OCI-LY1 (cell line): ENCODE results near the gene KRT40.

Experiments
- EZH2 ChIP-seq: fragments of 200-600 bp; sonication (generic), shearing (Covaris generic); IDR thresholded peaks from 2 replicates; pipeline ENCODE4 v1.8.0; 2017; ENCODE audit warnings: borderline replicate concordance, mixed run types, mild to moderate bottlenecking, antibody characterized with exemption, low read length, moderate library complexity, mixed read lengths
- TF ChIP-seq, protein P1 (sequence below): fragments of 200-600 bp; sonication (generic), shearing (Covaris generic); IDR thresholded peaks from 2 replicates; pipeline ENCODE4 v1.5.1; 2017; ENCODE audit warnings: mild to moderate bottlenecking, antibody characterized with exemption, low read length, moderate library complexity, mixed read lengths

DNA sequence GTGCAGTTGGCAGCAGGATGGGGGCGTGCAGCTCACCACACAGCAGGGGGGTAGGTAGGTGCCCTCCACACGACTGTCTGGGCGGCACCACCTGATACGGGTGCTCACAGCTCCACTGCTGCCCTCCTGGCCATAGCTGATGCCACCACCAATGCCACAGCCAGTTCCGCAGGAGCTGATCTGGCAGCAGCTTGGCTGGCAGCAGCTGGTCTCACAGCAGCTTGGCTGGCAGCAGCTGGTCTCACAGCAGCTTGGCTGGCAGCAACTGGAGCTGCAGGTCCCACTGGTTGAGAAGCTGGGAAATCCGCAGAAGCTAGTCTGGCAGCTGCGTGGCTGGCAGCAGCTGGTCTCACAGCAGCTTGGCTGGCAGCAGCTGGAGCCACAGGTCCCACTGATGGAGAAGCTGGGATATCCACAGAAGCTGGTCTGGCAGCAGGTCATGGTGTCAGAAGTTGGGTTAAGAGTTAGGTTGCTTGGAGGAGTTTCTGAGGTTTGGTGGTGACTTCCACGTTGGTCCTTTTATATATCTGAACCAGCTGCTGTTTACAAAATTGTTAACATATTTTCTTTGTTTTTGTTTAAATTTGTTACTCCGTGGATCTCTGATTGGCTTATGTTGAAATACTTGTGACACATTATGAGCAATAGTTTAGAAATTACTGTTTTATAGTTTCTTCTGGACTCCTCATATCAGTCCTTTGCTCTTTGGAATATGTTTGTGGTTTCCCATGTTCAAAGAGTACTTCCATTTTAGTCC, 42.8 kb upstream of the KRT40 start, which contains the start of gene KRTAP1-5:
- TF ChIP-seq, protein P1, sequence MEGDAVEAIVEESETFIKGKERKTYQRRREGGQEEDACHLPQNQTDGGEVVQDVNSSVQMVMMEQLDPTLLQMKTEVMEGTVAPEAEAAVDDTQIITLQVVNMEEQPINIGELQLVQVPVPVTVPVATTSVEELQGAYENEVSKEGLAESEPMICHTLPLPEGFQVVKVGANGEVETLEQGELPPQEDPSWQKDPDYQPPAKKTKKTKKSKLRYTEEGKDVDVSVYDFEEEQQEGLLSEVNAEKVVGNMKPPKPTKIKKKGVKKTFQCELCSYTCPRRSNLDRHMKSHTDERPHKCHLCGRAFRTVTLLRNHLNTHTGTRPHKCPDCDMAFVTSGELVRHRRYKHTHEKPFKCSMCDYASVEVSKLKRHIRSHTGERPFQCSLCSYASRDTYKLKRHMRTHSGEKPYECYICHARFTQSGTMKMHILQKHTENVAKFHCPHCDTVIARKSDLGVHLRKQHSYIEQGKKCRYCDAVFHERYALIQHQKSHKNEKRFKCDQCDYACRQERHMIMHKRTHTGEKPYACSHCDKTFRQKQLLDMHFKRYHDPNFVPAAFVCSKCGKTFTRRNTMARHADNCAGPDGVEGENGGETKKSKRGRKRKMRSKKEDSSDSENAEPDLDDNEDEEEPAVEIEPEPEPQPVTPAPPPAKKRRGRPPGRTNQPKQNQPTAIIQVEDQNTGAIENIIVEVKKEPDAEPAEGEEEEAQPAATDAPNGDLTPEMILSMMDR, result no peak
- TF ChIP-seq EZH2, result no peak
